H1 (cell line): ENCODE results near the gene SPSB2. TPM values are rescaled to one million over a fixed set of nuclear protein-coding genes. Genes with fewer than 3 reads are reported as not detected.

Source experiments
- BCL11A ChIP-seq, 2 experiments: IDR thresholded peaks; one replicate each; pipeline ENCODE4 v1.6.1; 2011; ENCODE audit warnings: low read depth in 2 of 2, low read length in 2 of 2, mild to moderate bottlenecking in 2 of 2
- CHD7 ChIP-seq: fragments of 300-600 bp; sonication (generic); IDR thresholded peaks from 2 replicates; pipeline ENCODE4 v1.7.1; 2012; ENCODE audit warnings: low read length, moderate library complexity, mild to moderate bottlenecking, inconsistent platforms; ENCODE audit not compliant: insufficient replicate concordance
- CTCF ChIP-seq, 3 experiments: IDR thresholded peaks; 1 replicate in 2 of 3; 2 replicates in 1 of 3; pipeline versions ENCODE4 v1.5.1 to v1.6.1; 2011; ENCODE audit warnings: low read length in 3 of 3, mild to moderate bottlenecking in 3 of 3, inconsistent platforms in 2 of 3, low read depth in 1 of 3, moderate library complexity in 1 of 3; ENCODE audit not compliant: insufficient read depth in 1 of 3; ENCODE audit errors: control extremely low read depth in 1 of 3
- EP300 ChIP-seq, 2 experiments: IDR thresholded peaks; 1 replicate in 1 of 2; 2 replicates in 1 of 2; pipeline ENCODE4 v1.6.1; 2011 to 2012; ENCODE audit warnings: low read depth in 2 of 2, low read length in 2 of 2, mild to moderate bottlenecking in 2 of 2, borderline replicate concordance in 1 of 2, inconsistent platforms in 1 of 2, moderate library complexity in 1 of 2
- HDAC2 ChIP-seq, 2 experiments: fragments of 300-600 bp in 1 of 2; sonication (generic) in 1 of 2; IDR thresholded peaks; 2 replicates each; pipeline ENCODE4 v1.6.1; 2011 to 2012; ENCODE audit warnings: low read depth in 2 of 2, low read length in 2 of 2, mild to moderate bottlenecking in 2 of 2, moderate library complexity in 2 of 2, borderline replicate concordance in 1 of 2, inconsistent platforms in 1 of 2
- SP2 ChIP-seq: IDR thresholded peaks from 2 replicates; pipeline ENCODE4 v1.6.1; 2012; ENCODE audit warnings: mild to moderate bottlenecking, low read length, inconsistent platforms
- polyA plus RNA-seq, 7 experiments: library from polyadenylated mRNA; depleted of rRNA in 3 of 7; stranded (reverse) in 5 of 7; unstranded in 2 of 7; fragments of >200 nt in 5 of 7; fragments of 200-250 nt in 2 of 7; gene quantifications; 1 replicate in 5 of 7; 2 replicates in 1 of 7; 4 replicates in 1 of 7; pipeline versions ENCODE4 v1.2.1 to v1.2.3, GENCODE V29; 2011 to 2013; ENCODE audit warnings: missing spikeins in 2 of 7, mixed read lengths in 2 of 7
- total RNA-seq: library from RNA; stranded (reverse); fragmentation: NEBNext Ultra II Directional; extraction: Animal tissue kit (Norgen Biotek cat#: 25700); gene quantifications from 2 replicates; pipeline ENCODE4 v1.2.1, GENCODE V29; 2021

SPSB2 gene
- total and polyA plus RNA-seq, 2 of the 8 experiments (the other 6 are each of a cell fraction or from before 2014, with no cell fraction given): 13.0 to 23.2 TPM

GRCh38 chr12:6914947-6915788 lies 42.1 kb upstream of the SPSB2 start (continued):
- TF ChIP-seq CHD7 (no peak), HDAC2 (IDR thresholded peaks at IDR 0.05; ENCODE audit: borderline replicate concordance in 1 of 2, low read depth in 2 of 2, low read length in 2 of 2) (no peak), BCL11A (IDR thresholded peaks at IDR 0.05; ENCODE audit: low read depth in 2 of 2, low read length in 2 of 2) (no peak), SP2 (no peak), CTCF (IDR thresholded peaks at IDR 0.05; ENCODE audit: control extremely low read depth in 1 of 3, insufficient read depth in 1 of 3, low read depth in 1 of 3, low read length in 3 of 3) (no peak), EP300 (IDR thresholded peaks at IDR 0.05; ENCODE audit: borderline replicate concordance in 1 of 2, low read depth in 2 of 2, low read length in 2 of 2) (no peak; a peak in 1 of 3 replicates)
